Panc1 (cell line): Measurements from ENCODE around the gene SNED1.

Experiments
- POLR2AphosphoS5 ChIP-seq: IDR thresholded peaks from 2 replicates; pipeline ENCODE4 v1.6.1; 2012; ENCODE audit warnings: mild to moderate bottlenecking, low read depth, low read length, moderate library complexity
- SIN3A ChIP-seq: IDR thresholded peaks from 2 replicates; pipeline ENCODE4 v1.6.1; 2012; ENCODE audit warnings: low read depth, mild to moderate bottlenecking, low read length, moderate library complexity, borderline replicate concordance; ENCODE audit not compliant: insufficient read depth
- TCF7L2 ChIP-seq: IDR thresholded peaks from 2 replicates; pipeline ENCODE4 v1.6.1; 2011; ENCODE audit warnings: mild to moderate bottlenecking, low read depth, low read length, inconsistent platforms
- TF ChIP-seq, protein P1 (sequence below): fragments of 450-650 bp; IDR thresholded peaks from 2 replicates; pipeline ENCODE4 v1.5.1; 2017; ENCODE audit warnings: mild to moderate bottlenecking
- TF ChIP-seq, protein P2 (sequence below), 2 experiments: IDR thresholded peaks; 2 replicates each; pipeline ENCODE4 v1.6.1; 2011 to 2012; ENCODE audit warnings: low read depth in 2 of 2, control low read depth in 1 of 2, low read length in 1 of 2, mild to moderate bottlenecking in 1 of 2, moderate library complexity in 1 of 2; ENCODE audit not compliant: insufficient read depth in 1 of 2

DNA sequence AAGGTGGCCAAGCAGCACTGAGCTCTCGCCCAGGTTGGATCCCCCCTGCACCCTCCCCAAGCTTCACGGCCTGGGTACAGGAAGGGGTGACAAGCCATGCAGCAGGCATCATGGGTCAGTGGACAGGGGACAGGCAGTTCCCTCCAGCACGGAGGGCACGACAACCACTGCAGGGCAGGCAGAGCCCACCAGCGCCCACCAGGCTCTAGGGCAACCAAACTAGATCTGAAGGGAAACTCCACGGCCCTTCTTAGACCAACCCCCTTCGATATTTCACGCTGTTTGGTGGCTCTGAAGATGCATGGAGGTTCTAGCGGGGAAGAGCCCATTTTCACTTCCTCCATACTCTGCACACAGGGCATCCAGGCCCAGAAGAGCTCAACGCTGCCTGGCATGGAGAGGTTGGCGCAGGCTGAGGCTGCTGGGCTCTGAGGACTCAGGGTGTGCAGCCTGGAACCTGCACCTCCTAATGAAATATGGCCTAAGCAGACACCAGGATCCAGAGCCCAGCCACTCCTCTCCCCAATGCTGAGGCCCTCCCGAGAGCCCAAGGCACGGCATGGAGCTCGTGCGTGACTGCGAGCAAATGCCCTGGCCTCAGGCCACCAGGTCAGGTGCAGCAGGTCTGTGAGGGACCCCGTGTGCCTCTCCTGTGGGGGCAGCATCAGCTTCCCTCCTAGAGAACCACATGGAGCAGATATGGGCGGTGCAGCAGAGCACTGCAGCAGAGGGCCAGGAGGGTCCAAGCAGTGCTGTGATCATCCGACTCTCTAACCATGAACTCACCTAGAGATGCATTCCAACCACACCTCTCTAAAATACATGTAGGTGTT, 112.4 kb downstream of the SNED1 start:
- TF ChIP-seq, protein P1, sequence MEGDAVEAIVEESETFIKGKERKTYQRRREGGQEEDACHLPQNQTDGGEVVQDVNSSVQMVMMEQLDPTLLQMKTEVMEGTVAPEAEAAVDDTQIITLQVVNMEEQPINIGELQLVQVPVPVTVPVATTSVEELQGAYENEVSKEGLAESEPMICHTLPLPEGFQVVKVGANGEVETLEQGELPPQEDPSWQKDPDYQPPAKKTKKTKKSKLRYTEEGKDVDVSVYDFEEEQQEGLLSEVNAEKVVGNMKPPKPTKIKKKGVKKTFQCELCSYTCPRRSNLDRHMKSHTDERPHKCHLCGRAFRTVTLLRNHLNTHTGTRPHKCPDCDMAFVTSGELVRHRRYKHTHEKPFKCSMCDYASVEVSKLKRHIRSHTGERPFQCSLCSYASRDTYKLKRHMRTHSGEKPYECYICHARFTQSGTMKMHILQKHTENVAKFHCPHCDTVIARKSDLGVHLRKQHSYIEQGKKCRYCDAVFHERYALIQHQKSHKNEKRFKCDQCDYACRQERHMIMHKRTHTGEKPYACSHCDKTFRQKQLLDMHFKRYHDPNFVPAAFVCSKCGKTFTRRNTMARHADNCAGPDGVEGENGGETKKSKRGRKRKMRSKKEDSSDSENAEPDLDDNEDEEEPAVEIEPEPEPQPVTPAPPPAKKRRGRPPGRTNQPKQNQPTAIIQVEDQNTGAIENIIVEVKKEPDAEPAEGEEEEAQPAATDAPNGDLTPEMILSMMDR = no peak
- TF ChIP-seq, protein P2, sequence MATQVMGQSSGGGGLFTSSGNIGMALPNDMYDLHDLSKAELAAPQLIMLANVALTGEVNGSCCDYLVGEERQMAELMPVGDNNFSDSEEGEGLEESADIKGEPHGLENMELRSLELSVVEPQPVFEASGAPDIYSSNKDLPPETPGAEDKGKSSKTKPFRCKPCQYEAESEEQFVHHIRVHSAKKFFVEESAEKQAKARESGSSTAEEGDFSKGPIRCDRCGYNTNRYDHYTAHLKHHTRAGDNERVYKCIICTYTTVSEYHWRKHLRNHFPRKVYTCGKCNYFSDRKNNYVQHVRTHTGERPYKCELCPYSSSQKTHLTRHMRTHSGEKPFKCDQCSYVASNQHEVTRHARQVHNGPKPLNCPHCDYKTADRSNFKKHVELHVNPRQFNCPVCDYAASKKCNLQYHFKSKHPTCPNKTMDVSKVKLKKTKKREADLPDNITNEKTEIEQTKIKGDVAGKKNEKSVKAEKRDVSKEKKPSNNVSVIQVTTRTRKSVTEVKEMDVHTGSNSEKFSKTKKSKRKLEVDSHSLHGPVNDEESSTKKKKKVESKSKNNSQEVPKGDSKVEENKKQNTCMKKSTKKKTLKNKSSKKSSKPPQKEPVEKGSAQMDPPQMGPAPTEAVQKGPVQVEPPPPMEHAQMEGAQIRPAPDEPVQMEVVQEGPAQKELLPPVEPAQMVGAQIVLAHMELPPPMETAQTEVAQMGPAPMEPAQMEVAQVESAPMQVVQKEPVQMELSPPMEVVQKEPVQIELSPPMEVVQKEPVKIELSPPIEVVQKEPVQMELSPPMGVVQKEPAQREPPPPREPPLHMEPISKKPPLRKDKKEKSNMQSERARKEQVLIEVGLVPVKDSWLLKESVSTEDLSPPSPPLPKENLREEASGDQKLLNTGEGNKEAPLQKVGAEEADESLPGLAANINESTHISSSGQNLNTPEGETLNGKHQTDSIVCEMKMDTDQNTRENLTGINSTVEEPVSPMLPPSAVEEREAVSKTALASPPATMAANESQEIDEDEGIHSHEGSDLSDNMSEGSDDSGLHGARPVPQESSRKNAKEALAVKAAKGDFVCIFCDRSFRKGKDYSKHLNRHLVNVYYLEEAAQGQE (IDR thresholded peaks at IDR 0.05; ENCODE audit: insufficient read depth in 1 of 2, low read depth in 2 of 2, low read length in 1 of 2) = no peak
- TF ChIP-seq POLR2AphosphoS5 = no peak
- TF ChIP-seq SIN3A = no peak
- TF ChIP-seq TCF7L2 = no peak
